Pancreas (tissue), 10 donors: ENCODE results near the gene PCSK6. TPM values are rescaled to one million over a fixed set of nuclear protein-coding genes. Genes with fewer than 3 reads are reported as not detected.

Experiments used
- ATAC-seq, 4 donors: fragments of 200-7000 bp; cut with Tn5 transposase; one replicate each; pipeline versions ENCODE4 v1.8.0 to v1.9.1; 2020; ENCODE audit warnings: mild to moderate bottlenecking in 4 of 4, moderate library complexity in 4 of 4
- DNase-seq, 6 donors: peaks; one replicate each; pipeline ENCODE4 v3.0.0-alpha.2; 2020
- FAIRE-seq: peaks from 2 replicates; lab custom pipeline; 2012; peaks lifted over from hg19 to GRCh38; lab: Jason Lieb, UNC
- H3K27ac ChIP-seq, 4 donors: fragments of 200-600 bp; sonication (generic); 1 replicate in 3 of 4; 2 replicates in 1 of 4; pipeline versions ENCODE4 v1.5.0 to v1.8.0; 2020
- H3K27me3 ChIP-seq, 4 donors: fragments of 200-600 bp; one replicate each; pipeline ENCODE4 v1.8.0; 2021
- H3K36me3 ChIP-seq, 3 donors: fragments of 200-600 bp; sonication (generic) in 1 of 3; one replicate each; pipeline versions ENCODE4 v1.5.0 to v1.8.0; 2020 to 2021
- H3K4me1 ChIP-seq, 3 donors: fragments of 200-600 bp; one replicate each; pipeline ENCODE4 v1.8.0; 2021
- H3K4me3 ChIP-seq, 4 donors: fragments of 200-600 bp; sonication (generic) in 2 of 4; one replicate each; pipeline versions ENCODE4 v1.5.0 to v1.8.0; 2020 to 2021
- H3K9me3 ChIP-seq, 4 donors: fragments of 200-600 bp; one replicate each; pipeline ENCODE4 v1.8.0; 2021
- CTCF ChIP-seq, 4 donors: fragments of 200-600 bp; sonication (generic) in 3 of 4; IDR thresholded peaks; one replicate each; pipeline versions ENCODE4 v1.5.0 to v1.8.0; 2021; ENCODE audit warnings: antibody characterized with exemption in 4 of 4
- WGBS, 2 donors: extraction: QIAGEN DNeasy Blood & Tissue Kit; methylation state at CpG; one replicate each; pipeline ENCODE4 v1.1.7; 2013; 5-methylcytosine and 5-hydroxymethylcytosine counted together
- intact Hi-C, 3 donors: fragments of 100-400 bp; cut with DNase I; formaldehyde crosslinking; loops; one replicate each; pipeline versions ENCODE4 v1.11.1 to v1.14.2; 2022
- polyA plus RNA-seq, 2 donors: library from polyadenylated mRNA; stranded (reverse); fragments of 200-250 nt; gene quantifications; one replicate each; pipeline ENCODE4 v1.2.3, GENCODE V29; 2013
- total RNA-seq, 6 donors: library from RNA; stranded (reverse); fragmentation: NEBNext Ultra II Directional in 4 of 6; extraction: Animal tissue kit (Norgen Biotek cat#: 25700) in 4 of 6; gene quantifications; one replicate each; pipeline versions ENCODE4 v1.2.1 to v1.2.4, GENCODE V29; 2021 to 2023
- donor health status: healthy with polysubstance abuse.
- donor health status: DM: no; HTN: no; CAD: no; lungs with moderate emphysema.
- donor health status: DM: no; HTN: no; CAD: no.
- donor health status: control.
- donor health status: control.
- donor health status: Bipolar disorder and iron deficiency.
- donor health status: DM: yes; HTN: yes; CAD: no.
- donor health status: DM: no; HTN: no; CAD: no.
- donor health status: DM: no; HTN: no; CAD: no.
- donor health status: DM: yes; HTN: yes; CAD: no.

PCSK6 gene
- total RNA-seq (1 to 10 TPM; 1.3 to 4.5 (median 3.2) TPM), polyA plus RNA-seq (1 to 10 TPM in 1 of 2 donors, under 1 TPM in 1; 0.87 to 1.8 TPM)

DNA sequence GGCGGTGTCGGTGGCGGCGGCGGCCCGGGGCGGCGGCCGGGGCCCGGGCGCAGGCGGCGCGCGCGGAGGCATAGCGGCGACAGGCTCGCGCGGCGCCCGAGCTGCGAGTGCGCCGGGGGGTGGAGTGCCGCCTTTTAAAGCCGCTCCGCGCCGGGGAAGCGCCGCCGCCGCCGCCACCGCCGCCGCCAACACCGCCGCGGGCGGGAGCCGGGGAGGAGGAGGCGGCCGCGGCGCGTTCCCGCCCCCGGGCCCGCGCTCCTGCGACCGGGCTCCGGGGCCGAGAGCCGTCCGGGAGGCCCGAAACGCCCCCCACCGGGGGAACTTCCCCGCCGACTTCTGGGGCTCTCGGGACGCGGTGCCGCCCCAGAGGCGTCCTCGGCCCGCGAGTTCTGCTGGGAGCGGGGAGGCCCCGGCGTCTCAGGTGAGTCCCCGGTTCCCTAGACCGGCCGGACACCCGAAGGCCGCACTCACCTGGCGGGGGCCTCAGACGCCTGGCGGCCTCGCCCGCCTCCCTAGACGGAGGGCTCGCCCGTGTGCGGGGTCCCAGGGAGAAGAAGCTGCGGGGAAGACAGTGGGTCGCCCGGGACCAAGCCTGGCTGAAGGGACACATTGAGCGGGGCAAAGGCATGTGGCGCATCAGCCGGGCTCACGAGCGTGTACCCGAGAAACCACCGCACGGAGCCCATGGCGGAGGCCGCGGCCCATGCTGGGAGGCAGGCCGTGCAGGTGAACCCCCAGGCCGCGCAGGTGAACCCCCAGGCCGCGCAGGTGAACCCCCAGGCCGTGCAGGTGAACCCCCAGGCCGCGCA lies at the start of gene PCSK6:
PCSK6 (minus strand) TSS at position 109 of the 809 bp plus-strand sequence; CDS start at position 72, 37 bp downstream.
- peak; percentile 48 to 76 (median 64) for ATAC-seq
- no peak for TF ChIP-seq CTCF (IDR thresholded peaks at IDR 0.05)
- peak within 1 kb of the TSS in 3 of 4 donors; percentile 7 to 40 (median 27) for H3K4me3 ChIP-seq
- no peak within 1 kb of the TSS for H3K27ac ChIP-seq
- H3K9me3 ChIP-seq: no peaks in the 10 kb centered on the region
- 24 to 53% methylated on average over 27 to 111 of the region's 111 CpGs for WGBS, 2 donors
- no peaks in the 10 kb centered on the region for H3K27me3 ChIP-seq
- FAIRE-seq: no peak
- H3K4me1 ChIP-seq: no peaks in the 10 kb centered on the region
- H3K36me3 ChIP-seq: no peaks in the 10 kb centered on the region
- intact Hi-C loops: no loop called here
- DNase-seq: peak in 3 of 6 donors; percentile 34 to 79 (median 76)

DNA sequence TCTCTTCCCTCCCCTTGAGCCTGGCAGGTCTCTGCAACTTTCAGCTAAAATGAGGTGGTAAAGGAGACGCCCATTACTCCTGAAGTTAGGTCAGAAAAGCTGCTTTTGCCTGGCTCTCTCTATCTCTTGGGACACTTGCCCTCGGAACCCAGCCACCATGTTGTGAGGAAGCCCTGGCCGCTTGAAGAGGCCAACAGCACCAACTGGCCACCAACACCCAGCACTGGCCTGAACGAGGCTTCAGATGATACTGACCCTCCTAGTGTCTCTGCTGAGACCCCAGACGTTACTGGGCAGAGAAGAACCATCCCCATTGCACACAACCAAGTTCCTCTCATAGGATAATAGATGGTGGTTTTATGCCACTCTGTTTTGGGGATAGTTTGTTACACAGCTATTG lies 49.5 kb upstream of the PCSK6 start:
- no peaks in the 10 kb centered on the region for H3K27me3 ChIP-seq
- intact Hi-C loops: no loop called here
- FAIRE-seq: no peak
- H3K27ac ChIP-seq: no peak overlapping the region
- no peak overlapping the region for H3K4me3 ChIP-seq
- H3K36me3 ChIP-seq: no peaks in the 10 kb centered on the region
- no peak for DNase-seq
- no peaks in the 10 kb centered on the region for H3K4me1 ChIP-seq
- TF ChIP-seq CTCF (IDR thresholded peaks at IDR 0.05): no peak
- no peak for ATAC-seq
- H3K9me3 ChIP-seq: no peaks in the 10 kb centered on the region
- 78 to 84% methylated on average over 5 of the region's 5 CpGs for WGBS, 2 donors

GRCh38 chr15:101538177-101538576 lies 48.7 kb upstream of the PCSK6 start:
- FAIRE-seq: no peak
- intact Hi-C loops: no loop called here
- ATAC-seq: no peak

DNA sequence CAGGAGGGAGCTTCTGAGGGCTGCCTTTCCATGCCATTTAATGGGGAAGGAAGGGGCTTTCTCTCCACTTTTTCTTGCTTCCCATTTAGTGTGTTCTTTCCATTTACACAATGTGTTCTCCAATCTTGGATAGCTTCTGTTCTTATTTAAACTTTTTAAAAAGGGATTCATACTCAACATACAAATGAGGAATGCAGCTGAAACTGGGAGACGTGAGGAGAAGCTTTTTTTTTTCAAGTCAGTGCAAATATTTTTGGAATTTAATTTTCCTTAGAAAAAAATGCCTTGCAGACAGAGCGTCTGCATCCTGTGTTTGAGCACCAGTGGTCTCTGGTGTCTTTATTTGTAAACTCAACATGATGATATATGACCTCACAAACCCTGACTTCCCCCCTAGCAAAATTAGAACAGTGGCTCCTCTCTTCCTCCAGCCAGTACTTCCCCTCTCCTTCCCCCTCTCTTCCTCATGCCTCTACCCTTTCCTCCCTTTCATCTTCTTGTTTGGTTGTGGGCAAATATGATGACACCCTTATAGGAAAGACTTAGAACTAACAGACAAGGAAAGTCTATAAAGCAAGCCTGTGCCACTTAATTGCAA lies 48.1 kb upstream of the PCSK6 start:
- DNase-seq (no peak), FAIRE-seq (no peak), ATAC-seq (no peak)
- WGBS, 2 donors: 64 to 66% methylated on average over 2 of the region's 2 CpGs
- intact Hi-C loops: no loop called here
- Histone ChIP-seq H3K4me3 (no peak overlapping the region), H3K36me3 (no peaks in the 10 kb centered on the region), H3K27ac (no peak overlapping the region), H3K27me3 (no peaks in the 10 kb centered on the region), H3K4me1 (no peaks in the 10 kb centered on the region), H3K9me3 (no peaks in the 10 kb centered on the region)
- TF ChIP-seq CTCF (IDR thresholded peaks at IDR 0.05): no peak

More at GRCh38 chr15:101538177-101538576, 48.7 kb upstream of the PCSK6 start:
- no peak overlapping the region for H3K4me3 ChIP-seq
- no peaks in the 10 kb centered on the region for H3K4me1 ChIP-seq
- H3K27me3 ChIP-seq: no peaks in the 10 kb centered on the region
- DNase-seq: no peak
- no peak for TF ChIP-seq CTCF (IDR thresholded peaks at IDR 0.05)
- no peak overlapping the region for H3K27ac ChIP-seq
- 30 to 34% methylated on average over 3 of the region's 3 CpGs for WGBS, 2 donors
- H3K36me3 ChIP-seq: no peaks in the 10 kb centered on the region
- H3K9me3 ChIP-seq: no peaks in the 10 kb centered on the region
